SJSA1 (cell line): ENCODE measurements around the gene FARP1. TPM values are rescaled to one million over a fixed set of nuclear protein-coding genes. Genes with fewer than 3 reads are reported as not detected.

Experiments
- DNase-seq, 2 experiments: peaks; one replicate each; pipeline ENCODE4 v3.0.0-alpha.2; 2015 to 2020; ENCODE audit warnings: low spot score in 2 of 2, low read depth in 1 of 2
- H3K27ac ChIP-seq: fragments of 250-450 bp; sonication (Bioruptor Pico); 2 replicates; pipeline ENCODE4 v1.5.1; 2020; ENCODE audit warnings: mild to moderate bottlenecking, moderate library complexity
- H3K27me3 ChIP-seq: fragments of 250-450 bp; sonication (Bioruptor Pico); replicated peaks from 2 replicates; pipeline ENCODE4 v1.5.1; 2020; ENCODE audit warnings: mild to moderate bottlenecking, moderate library complexity
- H3K36me3 ChIP-seq: fragments of 250-450 bp; sonication (Bioruptor Pico); 2 replicates; pipeline ENCODE4 v1.5.1; 2020; ENCODE audit warnings: mild to moderate bottlenecking
- H3K4me1 ChIP-seq: fragments of 250-450 bp; sonication (Bioruptor Pico); replicated peaks from 2 replicates; pipeline ENCODE4 v1.6.1; 2021; ENCODE audit warnings: mild to moderate bottlenecking
- H3K4me3 ChIP-seq: fragments of 250-450 bp; sonication (Bioruptor Pico); 2 replicates; pipeline ENCODE4 v1.5.1; 2020; ENCODE audit warnings: mild to moderate bottlenecking
- H3K9me3 ChIP-seq: fragments of 250-450 bp; sonication (Bioruptor Pico); replicated peaks from 2 replicates; pipeline ENCODE4 v1.5.1; 2020; ENCODE audit warnings: mild to moderate bottlenecking
- total RNA-seq: library from RNA; depleted of rRNA; stranded (reverse); fragments of >200 nt; shearing (Covaris generic); gene quantifications from 2 replicates; pipeline ENCODE4 v1.2.3, GENCODE V29; 2014

FARP1 gene
- total RNA-seq, 1 experiment from 2014 or later: 31.3 TPM

DNA sequence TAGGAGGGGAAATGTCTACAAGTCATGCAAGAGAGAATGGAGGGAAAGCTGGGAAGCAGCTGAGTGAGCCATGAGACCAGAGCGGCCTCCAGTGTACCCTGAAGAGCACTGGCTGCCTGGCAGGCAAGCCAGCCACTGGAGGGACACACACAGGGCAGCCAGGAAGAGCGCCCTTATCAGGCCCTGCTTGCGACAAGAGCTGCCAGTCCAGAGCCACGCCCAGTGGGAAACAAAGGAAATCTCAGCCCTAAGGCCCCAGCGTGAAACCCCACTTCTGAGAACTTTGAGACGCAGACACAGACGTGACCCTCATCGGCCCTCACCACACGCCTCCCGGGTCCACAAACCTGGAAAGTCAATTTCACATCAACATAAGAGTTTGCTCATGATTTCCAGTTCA lies 329.0 kb downstream of the FARP1 start:
- no peaks in the 10 kb centered on the region for H3K27me3 ChIP-seq
- DNase-seq: peak in 1 of 2 experiments; percentile 50
- H3K36me3 ChIP-seq: peaks cover 74% of the 10 kb centered on the region
- H3K9me3 ChIP-seq: peaks cover 5% of the 10 kb centered on the region; the same call in 1 of the 2 replicates
- peaks cover 23% of the 10 kb centered on the region for H3K4me1 ChIP-seq
- no peak overlapping the region for H3K27ac ChIP-seq
- no peak overlapping the region for H3K4me3 ChIP-seq

DNA sequence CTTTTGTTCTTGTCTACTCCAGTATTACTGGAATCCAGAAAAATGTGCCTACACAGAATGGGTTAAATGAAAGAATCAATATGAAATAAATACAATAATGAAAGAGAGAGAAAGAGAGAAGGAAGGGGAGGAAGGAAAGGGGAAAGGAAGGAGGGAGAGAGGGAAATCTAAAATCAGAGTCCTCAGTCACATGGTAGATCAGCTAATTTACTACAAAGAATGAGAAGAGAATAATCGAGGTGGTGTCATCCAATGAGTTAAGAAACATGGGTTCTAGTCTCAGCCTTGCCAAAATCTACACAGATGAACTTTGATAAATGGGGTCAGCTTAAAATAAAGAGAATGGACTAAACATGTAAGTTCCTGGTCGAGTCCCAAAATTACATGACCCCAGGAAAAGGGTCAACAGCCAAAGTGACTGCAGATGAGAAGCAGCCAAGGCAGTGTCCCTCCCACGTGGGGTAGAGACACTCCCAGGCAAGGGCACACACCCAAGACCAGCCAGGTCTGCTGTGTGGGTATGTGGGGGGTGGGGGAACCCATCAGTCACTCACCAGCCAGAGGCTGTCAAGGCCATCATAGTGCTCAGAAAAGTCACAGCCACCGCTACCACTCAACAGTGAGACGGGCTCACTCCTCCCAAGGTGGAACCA lies 330.4 kb downstream of the FARP1 start:
- Histone ChIP-seq H3K4me3 (no peak overlapping the region), H3K4me1 (peaks cover 35% of the 10 kb centered on the region), H3K36me3 (peaks cover 62% of the 10 kb centered on the region), H3K27me3 (no peaks in the 10 kb centered on the region), H3K9me3 (peaks cover 5% of the 10 kb centered on the region; the same call in 1 of the 2 replicates), H3K27ac (no peak overlapping the region)
- no peak for DNase-seq

DNA sequence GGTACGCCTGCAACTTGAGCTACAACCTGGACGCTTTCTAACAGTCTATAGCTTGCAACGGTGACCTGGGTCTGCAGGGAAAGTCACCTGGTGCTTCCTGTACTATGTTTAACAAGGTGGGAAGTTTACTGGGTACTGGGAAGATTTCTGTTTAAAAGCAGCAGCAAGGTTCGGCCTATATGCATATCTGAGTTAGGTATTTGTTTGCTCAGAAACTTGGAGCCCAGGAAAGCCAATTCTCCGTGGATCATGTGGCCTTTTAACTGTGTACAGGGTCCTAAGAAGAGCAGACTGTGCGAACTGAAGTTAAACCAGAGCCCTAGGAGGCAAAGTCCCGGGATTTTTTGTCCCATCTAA lies 330.9 kb downstream of the FARP1 start:
- peaks cover 60% of the 10 kb centered on the region for H3K36me3 ChIP-seq
- H3K4me3 ChIP-seq: no peak overlapping the region
- DNase-seq: no peak
- no peaks in the 10 kb centered on the region for H3K27me3 ChIP-seq
- peaks cover 40% of the 10 kb centered on the region for H3K4me1 ChIP-seq
- no peak overlapping the region for H3K27ac ChIP-seq
- H3K9me3 ChIP-seq: peaks cover 5% of the 10 kb centered on the region; the same call in 1 of the 2 replicates

DNA sequence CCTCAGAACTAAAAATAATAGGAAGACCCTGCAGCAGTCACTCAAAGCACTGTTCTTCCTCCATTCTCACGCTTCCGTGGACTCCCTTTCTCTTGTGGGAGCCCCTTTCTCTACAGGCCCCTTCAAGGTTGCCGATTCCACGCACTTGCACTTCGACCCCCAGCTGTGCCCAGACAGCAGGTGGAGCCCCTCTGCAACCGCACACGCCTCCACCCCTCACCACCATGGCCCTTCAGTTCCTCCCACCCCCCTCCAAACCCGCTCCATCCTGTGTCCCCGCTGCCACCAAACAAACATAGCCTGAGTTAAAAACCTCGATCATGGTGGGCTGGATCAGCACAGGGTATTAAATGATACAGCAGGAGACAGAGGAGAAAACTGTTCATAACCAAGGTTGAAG lies 331.4 kb downstream of the FARP1 start:
- H3K27me3 ChIP-seq: no peaks in the 10 kb centered on the region
- peaks cover 55% of the 10 kb centered on the region for H3K36me3 ChIP-seq
- H3K4me3 ChIP-seq: no peak overlapping the region
- peaks cover 42% of the 10 kb centered on the region for H3K4me1 ChIP-seq
- H3K9me3 ChIP-seq: peaks cover 5% of the 10 kb centered on the region; the same call in 1 of the 2 replicates
- no peak overlapping the region for H3K27ac ChIP-seq
- no peak for DNase-seq

DNA sequence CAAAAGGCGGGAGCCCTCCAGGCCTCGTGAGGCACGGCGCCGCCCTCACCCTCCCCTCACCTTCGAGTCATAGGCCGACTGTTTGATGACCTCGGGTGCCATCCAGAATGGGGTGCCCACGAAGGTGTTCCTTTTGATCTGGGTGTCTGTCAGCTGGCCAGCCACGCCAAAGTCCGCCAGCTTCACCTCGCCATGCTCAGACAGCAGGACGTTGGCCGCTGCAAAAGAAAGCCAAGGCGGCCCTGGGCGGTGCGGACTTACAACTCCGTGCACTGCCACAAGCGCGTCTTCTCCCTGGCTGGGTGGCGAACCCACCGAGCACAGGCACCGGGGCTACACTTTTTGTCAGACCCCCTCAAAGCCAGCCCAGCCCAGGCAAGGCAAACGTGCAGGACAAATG lies 331.9 kb downstream of the FARP1 start:
- DNase-seq: no peak
- peaks cover 5% of the 10 kb centered on the region; the same call in 1 of the 2 replicates for H3K9me3 ChIP-seq
- no peak overlapping the region for H3K27ac ChIP-seq
- H3K27me3 ChIP-seq: no peaks in the 10 kb centered on the region
- no peak overlapping the region for H3K4me3 ChIP-seq
- H3K36me3 ChIP-seq: peaks cover 52% of the 10 kb centered on the region
- peaks cover 42% of the 10 kb centered on the region for H3K4me1 ChIP-seq

DNA sequence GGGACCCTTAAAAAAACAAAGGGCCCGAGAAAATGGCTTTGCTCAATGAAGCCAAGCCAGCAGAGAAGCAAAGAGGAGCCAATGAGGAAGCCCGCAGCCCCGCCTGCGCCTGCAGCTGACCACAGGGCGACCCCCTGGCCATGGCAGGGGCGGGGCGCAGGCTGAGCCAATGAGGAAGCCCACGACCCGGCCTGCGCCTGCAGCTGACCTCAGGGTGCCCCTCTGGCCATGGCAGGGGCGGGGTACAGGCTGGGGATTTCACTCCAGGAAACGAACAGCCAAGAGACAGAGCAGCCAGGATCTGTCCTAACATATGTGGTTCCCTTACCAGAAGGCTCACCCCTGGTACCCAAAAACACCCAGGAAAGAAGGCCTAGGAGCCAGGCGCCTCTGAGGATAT lies 332.6 kb downstream of the FARP1 start:
- H3K27me3 ChIP-seq: no peaks in the 10 kb centered on the region
- peaks cover 5% of the 10 kb centered on the region; the same call in 1 of the 2 replicates for H3K9me3 ChIP-seq
- no peak overlapping the region for H3K4me3 ChIP-seq
- peaks cover 42% of the 10 kb centered on the region for H3K4me1 ChIP-seq
- peak overlapping the region; percentile 58; the same call in 1 of the 2 replicates for H3K27ac ChIP-seq
- H3K36me3 ChIP-seq: peaks cover 46% of the 10 kb centered on the region
- no peak for DNase-seq

DNA sequence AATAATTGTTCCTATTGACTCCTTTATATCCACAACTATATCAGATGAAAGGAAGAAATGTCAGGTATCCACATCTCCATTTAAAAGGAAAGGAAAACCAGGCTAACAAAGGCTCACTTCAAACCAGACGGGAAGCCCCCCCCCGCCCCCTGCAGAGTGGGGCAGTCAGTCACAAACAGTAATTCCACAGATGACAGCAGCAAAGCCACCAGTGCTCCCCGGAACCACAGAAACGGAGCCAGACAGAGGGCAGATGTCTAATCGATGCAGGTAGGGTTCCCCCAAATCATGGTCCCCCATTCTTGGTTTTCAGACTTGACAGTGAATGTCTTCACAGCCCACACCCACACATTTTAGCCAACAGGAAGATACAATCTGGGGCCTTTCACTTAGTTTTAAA lies 333.2 kb downstream of the FARP1 start:
- DNase-seq: no peak
- Histone ChIP-seq H3K27ac (peak overlapping the region; percentile 58), H3K4me3 (no peak overlapping the region), H3K9me3 (peaks cover 4% of the 10 kb centered on the region; the same call in 1 of the 2 replicates), H3K4me1 (peaks cover 42% of the 10 kb centered on the region), H3K27me3 (no peaks in the 10 kb centered on the region), H3K36me3 (peaks cover 44% of the 10 kb centered on the region)

DNA sequence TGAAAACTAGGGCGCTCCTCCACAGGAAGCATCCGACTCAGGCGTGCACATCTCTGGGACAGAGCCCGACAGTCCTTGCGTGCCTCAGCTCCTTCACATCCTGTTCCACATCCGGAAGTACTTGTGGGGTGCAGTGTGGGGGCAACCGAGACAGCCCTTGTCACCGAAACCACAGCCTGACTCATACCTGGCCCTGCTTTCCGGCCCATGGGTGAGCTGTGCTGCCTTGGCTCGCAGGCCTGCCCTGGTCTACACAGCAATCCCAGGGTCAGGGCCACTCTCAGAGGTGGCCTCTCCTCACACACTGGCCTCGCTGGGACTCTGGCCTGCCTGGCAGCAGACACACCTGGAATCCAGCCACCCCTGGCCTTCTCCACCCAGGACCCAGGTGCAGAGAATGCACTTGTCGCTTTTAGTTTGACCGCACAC lies 333.7 kb downstream of the FARP1 start:
- peak; percentile 84 to 98 for DNase-seq
- no peak overlapping the region for H3K4me3 ChIP-seq

DNA sequence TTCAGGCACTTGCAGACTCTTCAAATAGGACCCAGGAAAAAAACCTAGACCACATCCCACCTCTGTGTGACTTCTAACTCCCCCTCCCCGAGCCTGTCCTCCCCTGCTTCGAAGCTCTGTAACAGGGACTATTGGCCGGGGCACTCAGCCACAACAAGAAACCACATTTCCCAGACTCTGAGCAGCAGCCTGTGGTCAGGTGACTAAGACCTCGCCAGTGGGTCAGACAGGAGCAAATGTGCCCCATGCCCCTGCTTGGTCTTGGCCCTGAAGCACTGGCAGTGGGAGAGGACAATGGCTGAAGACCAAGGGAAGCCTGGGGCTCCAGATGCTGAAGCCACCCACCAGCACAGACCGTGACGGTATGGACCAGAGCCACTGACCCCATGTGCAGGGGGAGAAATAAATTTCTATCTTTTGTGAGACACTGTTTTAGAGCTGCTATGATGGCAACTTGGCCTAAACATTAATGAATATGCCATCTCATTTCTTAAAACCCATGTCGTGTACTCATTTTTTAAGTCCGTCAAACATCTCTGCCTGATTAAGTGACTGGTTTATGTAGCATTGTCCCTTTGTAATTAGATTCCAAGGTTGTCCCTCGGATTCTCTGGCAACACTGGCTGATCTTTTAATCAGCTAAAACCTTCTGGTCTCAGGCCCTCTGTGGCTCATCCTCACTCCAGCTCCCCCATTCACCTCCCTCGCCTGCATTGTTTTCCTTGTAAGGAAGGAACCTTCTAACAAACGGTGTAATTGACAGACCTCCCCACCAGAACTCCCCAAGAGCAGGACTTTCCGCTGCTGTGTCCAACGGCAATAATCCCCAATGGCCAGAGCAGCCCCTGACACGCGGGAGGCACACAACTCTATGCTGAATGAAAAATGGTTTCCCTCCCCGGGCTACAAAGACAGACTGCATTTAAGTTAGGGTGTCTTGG lies 335.6 kb downstream of the FARP1 start:
- H3K9me3 ChIP-seq: no peaks in the 10 kb centered on the region
- no peak overlapping the region for H3K4me3 ChIP-seq
- no peaks in the 10 kb centered on the region for H3K27me3 ChIP-seq
- H3K4me1 ChIP-seq: peaks cover 45% of the 10 kb centered on the region
- peaks cover 30% of the 10 kb centered on the region for H3K36me3 ChIP-seq
- DNase-seq: peak in 1 of 2 experiments; percentile 44
- no peak overlapping the region for H3K27ac ChIP-seq

More for the DNA sequence above, 333.7 kb downstream of the FARP1 start:
- Histone ChIP-seq H3K27me3 (no peaks in the 10 kb centered on the region), H3K9me3 (no peaks in the 10 kb centered on the region), H3K27ac (peak overlapping the region; percentile 58), H3K4me1 (peaks cover 40% of the 10 kb centered on the region), H3K36me3 (peaks cover 44% of the 10 kb centered on the region)

DNA sequence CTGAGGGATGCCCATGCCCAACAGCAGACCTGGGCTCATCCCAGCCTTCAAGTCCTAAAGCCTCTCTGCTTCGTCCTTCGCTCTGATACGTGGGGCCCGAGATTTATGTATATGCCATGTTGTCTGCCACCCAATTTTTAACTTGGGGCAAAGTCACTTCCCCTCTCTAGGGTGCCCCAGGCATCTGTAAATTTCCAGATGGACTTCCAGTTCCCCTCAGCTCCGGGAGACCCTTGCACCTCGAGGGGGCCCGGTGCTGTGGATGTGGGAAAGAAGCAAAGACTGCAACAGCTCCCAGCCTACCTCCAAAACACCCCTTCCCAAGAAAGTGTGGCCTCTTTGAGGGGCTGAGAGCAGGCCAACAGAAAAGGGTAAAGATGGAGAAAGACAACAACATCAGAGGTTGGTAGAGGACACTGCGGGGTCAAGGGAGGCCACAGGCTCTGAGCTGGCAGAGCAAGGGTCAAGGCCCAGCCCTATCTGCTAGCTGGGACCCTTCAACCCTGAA lies 336.7 kb downstream of the FARP1 start:
- no peak for DNase-seq
- Histone ChIP-seq H3K27ac (no peak overlapping the region), H3K36me3 (peaks cover 19% of the 10 kb centered on the region), H3K4me1 (peaks cover 56% of the 10 kb centered on the region), H3K27me3 (no peaks in the 10 kb centered on the region), H3K4me3 (no peak overlapping the region), H3K9me3 (no peaks in the 10 kb centered on the region)

DNA sequence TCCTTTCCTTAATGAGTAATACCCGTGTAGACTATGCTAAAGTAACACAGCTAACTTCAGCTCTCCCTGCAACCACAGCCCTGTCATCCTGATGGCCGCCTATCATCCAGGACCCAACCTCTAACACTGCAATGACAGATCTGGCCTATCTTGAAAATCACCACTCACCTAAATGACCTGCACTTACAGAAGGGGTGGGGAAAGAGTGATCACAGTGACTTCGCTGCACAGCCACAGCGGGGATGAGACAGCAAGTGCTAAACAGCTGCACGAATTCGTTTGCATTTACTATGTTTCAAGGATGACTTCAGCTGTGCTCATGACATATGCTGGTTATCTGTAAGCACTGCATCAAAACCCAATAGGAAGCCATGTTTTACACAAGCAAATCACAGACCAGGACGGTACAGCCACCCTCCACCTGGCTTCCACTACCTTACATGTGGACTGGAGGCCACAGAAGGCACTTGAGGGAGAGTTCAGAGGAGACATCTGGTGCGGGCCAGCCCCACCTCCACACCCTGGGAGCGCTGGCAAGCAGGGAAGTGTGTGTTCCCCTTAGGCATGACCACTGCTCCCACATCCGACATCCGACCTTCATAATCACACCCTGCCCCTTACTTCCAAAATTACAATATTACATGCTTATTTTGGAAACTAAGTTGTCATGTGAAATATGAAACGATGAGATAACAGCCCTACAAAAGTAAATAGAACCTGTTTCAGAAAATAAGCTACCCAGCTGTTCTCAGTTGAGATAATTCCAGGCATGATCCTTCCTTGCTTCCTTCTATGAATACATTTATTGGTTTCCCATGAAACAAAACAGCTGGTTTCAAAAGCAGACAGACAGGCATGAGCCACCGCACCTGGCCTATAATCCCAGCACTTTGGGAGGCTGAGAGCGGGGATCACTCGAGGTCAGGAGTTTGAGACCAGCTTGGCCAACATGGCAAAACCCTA lies 338.3 kb downstream of the FARP1 start:
- peaks cover 63% of the 10 kb centered on the region for H3K4me1 ChIP-seq
- H3K27ac ChIP-seq: no peak overlapping the region

DNA sequence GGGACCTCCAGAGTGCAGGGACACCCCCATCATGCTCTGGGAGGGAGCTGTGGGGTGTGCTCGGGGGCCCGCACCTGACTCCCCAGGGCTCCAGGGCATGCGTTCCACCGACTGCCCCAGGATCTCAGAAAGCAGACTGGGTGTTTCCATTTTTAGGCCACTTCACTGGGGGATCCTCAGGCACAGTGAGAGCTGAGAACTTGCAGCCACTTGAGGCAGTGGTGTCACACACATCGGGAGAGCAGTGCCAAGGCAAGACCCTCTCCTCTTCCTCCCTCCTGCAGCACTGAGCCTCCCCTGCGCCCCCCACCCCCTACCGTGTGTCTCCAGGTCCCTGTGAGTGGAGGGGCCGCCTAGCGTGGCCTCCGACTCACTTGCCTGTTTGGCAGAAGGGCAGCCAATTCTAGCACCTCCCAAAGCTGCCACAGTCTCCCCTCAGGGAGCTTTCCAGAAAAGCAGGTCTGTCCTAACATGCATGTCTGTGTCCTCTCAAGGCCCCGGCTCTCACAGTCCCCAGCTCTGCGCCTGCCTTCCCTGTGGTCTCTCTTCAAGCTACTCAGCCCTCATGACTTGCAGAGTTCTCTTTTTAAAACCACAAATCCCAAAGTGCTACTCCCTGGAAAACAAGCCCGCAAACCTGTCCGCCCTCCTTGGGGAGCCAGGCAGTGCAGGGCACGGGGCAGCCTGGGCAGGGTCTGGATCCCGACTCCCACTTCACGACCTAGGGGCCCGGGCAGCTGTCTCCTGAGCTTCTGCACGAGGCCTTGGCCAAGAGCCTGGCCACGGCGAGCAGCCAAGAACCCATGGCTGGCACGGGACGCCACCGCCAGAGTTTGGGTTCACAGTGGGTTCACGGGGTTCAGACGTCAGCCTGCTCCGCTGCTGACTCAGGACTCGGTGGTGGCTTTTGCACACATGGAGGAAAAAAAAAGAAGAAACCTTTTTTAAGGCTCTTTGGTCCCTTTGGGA lies 339.9 kb downstream of the FARP1 start:
- Histone ChIP-seq H3K4me1 (peaks cover 63% of the 10 kb centered on the region), H3K9me3 (no peaks in the 10 kb centered on the region), H3K36me3 (peaks cover 13% of the 10 kb centered on the region), H3K27me3 (no peaks in the 10 kb centered on the region), H3K27ac (peak overlapping the region; percentile 71), H3K4me3 (no peak overlapping the region)
- peak; percentile 74 to 77 for DNase-seq

More for the DNA sequence above, 338.3 kb downstream of the FARP1 start:
- Histone ChIP-seq H3K36me3 (peaks cover 13% of the 10 kb centered on the region), H3K9me3 (no peaks in the 10 kb centered on the region), H3K4me3 (no peak overlapping the region), H3K27me3 (no peaks in the 10 kb centered on the region)
- DNase-seq: no peak
